Bone marrow (tissue), 2 donors: ENCODE data around the gene RUNX2.

ENCODE experiments used
- DNase-seq, 2 donors: peaks; one replicate each; lab custom pipeline; 2025; lab: John Stamatoyannopoulos, UW

The RUNX2 gene

DNA sequence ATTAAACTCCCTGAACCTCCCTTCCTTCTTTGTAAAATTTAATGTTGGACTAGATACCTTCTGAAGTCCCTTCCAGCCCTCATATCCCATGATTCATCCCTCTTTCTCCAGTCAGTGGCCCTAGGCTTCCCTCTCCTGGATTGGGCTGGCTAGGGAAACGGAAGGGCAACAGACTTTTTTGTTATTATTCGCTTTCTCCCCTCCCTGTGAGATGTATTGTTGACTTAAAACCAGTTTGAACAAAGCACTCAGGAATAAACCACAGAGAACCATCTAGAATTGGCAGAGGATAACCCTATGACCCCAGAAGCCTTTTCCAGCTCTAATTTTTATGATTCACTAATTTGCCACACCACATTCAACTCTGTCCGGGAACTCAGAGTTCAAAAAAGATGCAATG, 289.3 kb downstream of the RUNX2 start:
- DNase-seq = no peak

DNA sequence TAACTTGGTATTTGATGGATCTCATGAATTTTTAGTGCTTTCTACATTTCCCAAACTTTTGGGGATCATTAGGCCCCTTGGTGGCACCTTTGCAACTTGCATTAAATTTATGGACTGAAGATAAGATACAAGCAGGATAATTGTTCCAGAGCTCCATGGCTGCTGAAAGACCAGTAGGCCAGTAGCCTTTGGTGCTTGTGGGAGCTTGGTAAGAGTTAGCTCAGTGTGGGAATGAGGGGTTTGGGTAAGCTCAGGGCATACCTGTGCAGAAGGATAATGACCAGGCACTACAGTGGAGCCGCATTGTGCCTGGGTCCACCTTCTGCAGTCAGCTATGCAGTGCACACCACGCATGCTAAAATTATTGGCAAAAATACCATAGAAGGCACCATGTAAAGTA, 290.1 kb downstream of the RUNX2 start:
- no peak for DNase-seq

DNA sequence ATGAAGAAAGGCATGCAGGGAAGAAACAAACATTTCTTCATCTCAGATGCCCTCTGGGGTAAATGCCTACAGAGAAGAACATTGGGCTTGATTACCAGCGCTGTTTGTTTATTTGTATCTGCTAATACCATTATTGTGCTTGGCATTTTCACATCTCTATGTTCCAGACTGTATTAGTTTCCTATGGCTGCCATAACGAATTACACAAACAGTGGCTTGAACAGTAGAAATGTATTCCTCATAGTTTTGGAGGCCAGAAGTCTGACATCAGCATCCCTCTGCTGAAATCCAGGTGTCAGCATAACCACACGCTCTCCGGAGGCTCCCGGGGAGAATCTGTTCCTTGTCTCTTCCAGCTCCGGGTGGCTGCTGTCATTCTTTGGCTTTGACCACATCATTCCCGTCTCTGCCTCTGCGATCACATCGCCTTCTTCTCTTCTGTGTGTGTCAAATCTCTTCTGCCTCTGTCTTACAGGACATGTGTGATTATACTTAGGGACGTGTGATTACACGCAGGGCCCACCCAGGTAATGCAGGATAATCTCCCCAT, 291.2 kb downstream of the RUNX2 start:
- DNase-seq = no peak

DNA sequence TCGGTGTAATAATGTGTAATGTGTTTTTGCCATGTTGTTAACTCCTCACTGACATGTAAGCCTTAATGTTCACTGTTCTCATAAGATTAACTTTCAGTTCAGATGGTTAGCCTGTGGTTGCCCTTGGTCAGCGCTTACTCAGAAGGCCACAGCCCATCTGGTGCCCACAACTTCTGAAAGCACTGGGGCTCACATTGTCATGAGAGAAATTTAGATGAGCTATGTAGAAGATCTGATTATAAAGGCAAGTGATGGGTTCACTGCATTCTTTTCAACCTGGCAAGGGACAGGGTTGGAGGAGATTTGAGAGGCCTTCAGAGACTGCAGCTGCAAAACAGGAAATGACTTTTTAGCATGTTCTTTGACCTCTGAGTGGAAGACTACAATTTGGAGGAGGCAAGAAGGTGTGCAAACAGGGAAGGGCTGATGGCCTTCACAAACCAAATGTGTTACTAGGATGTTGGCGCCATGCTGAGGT, 291.9 kb downstream of the RUNX2 start:
- DNase-seq = no peak

DNA sequence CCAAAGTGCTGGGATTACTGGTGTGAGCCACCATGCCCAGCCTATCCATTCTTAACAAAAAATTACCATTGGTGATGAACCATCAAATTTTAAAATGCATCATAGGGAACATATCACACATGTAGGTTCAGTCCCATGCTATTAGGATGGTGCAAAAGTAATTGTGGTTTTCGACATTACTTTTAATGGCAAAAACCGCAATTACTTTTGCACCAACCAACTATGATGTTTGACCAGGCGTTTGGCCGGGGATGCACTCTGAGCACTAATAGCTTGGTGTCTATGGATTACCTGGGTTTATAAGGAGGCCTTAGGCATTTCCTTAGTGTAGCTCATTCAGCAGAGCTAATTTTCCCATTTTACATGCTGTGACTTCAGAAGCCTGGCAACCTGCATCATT, 296.1 kb downstream of the RUNX2 start:
- no peak for DNase-seq

DNA sequence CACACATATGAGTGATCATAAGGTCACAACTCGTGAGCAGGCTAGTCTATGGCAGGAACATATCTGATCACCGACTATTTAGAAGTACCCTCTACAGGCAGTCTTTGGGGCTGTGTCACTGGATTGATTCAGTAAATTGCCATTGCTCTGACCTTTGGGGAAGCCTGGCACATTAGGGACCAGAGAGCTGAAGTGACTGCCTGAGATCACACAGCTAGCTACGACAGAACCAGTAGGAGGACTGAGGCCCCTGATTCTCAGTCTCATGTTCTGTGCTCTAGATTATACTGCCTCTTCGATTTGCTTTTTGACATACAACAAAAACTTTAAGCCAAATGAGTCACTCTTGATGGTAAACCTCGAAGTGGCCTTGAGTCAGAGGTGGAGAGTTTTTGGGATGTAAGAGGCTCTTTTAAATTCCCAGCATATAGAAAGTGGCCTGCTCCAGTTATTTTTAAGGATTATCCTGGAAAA, 297.1 kb downstream of the RUNX2 start:
- DNase-seq = no peak

DNA sequence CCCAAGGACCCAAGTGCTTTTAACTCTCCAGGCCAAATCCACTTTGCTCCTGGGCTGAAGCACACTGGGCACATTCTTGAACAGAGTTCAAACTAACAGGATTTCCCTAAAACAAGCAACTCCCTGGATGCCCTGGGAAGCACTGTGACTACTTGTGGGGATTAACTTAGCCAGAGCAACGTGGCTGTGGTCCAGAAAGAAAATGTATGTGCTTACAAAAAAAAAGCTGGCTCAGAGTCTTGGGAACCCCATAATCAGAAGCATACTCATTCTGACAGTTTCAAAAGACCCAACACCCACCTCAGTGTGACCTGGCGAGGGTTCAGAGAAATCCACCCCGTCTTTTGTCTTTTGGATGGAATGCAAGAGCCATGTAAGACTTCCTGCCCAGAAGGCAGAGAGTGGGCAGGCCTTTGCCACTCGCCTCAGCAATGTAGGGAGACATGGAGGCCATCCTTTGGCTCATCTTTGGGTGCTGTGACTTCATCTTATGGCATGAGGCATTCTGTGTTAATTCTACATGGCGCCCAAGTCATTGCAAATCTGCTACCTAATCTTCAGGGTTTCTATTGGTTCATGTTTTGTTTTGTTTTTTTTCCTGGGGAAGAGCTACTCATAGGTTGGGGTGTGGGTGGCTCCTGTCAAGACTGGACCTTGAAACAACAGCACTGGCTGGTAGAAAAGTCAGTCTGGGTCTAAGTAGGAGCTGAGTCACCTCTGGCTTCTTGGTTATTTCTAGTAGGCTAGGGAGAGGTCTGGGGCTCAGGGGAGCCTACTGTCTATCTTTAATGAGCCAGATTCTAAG, 298.2 kb downstream of the RUNX2 start:
- no peak for DNase-seq

DNA sequence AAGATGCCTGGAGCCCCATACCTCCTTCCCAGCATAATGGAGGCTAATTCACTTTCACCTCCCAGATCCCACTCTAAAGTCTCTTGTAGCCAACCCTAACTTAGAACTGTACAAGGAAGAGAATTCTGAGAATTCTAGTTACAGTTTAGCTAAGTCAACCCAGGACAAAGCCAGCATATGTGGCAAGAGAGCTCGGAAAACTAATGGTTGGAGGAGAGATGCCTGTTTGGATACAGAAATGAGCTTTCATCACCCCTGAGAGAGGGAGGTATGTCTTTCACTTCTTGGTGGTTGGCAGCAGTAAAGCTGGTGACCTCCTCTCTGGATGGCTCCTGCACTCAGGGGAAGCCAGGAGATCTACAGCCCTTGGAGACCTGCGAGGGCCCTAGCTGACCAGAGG, 302.2 kb downstream of the RUNX2 start:
- no peak for DNase-seq

DNA sequence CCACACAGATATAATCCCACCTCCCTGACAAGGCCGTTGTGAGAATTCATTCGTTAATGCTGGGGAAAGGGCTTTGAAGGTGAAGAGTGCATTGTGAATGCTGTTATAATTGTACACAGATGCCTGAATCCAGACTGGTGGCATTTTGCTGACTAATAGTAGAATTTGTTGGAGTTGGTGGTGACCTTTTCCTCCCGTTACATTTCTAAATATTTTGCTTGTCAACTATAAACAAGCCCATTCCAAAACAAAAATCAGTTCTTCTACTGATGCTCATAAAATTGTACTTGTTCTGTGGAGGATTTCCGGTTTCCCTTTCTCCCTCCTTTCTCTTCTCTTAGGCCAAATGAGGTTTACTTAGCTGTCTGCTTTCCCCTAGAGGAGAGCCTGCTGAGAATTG, 302.7 kb downstream of the RUNX2 start:
- DNase-seq = no peak

DNA sequence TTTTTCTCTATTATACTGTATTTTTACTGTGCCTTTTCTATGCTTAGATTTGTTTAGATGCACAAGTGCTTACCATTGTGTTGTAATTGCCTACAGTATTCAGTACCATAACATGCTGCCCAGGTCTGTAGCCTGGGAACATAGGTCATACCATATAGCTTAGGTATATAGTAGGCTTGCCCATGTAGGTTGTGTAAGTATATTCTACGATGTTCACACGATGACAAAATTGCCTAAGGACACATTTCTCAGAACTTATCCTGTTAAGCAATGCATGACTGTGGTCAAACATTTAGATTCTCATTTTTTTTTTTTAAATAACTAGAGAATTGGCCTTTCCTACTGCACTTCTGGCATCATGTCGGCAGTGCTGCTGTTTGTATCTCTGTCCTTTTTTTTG, 303.3 kb downstream of the RUNX2 start:
- no peak for DNase-seq

DNA sequence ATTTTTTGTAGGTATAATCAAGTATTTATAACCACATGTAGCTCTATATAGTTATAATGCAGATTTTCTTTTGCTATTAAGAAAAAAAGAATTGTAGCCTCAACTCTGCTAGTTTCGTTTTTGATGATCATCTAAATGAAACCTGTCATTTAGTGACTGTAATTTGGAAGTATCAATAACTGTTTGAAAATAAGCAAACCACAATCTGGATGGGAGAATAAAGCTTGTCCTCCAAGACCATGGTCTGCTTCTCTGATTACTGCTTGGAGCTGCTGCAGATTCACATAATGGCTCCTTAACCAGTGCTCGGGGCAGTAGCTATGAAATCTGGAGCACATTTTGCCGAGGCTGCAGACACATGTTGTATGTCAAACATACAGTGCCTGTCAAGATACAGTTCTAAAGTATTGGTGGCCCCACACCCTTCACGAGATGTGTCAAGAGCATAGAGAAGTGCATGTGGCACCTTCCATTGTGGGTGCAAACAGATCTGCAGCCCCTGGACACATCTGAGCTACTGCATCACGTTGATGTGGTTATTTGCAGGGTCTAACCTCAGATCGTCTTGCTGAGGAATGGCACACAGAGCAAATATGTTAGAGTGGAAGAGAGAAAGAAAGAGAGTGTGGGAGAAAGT, 305.3 kb downstream of the RUNX2 start:
- DNase-seq = no peak

DNA sequence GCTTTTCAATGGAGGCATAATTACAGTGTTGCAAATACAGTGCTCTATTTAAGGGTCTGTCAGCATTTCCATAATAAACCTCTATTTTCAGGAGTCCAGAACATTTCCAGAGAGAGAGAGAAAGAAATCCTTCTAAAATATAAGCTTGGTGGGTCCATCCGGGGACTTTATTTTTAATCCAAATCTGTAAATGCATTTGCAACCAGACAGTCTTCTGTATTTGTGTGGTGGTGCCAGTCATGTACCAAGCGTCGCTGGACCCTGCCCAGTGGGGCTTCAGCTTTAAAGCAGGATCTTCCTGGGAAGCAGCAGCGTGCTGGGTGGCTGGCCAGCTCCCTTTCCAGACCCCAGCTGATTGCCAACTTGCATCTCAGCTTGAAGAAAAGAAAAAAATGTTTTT, 306.1 kb downstream of the RUNX2 start:
- no peak for DNase-seq

DNA sequence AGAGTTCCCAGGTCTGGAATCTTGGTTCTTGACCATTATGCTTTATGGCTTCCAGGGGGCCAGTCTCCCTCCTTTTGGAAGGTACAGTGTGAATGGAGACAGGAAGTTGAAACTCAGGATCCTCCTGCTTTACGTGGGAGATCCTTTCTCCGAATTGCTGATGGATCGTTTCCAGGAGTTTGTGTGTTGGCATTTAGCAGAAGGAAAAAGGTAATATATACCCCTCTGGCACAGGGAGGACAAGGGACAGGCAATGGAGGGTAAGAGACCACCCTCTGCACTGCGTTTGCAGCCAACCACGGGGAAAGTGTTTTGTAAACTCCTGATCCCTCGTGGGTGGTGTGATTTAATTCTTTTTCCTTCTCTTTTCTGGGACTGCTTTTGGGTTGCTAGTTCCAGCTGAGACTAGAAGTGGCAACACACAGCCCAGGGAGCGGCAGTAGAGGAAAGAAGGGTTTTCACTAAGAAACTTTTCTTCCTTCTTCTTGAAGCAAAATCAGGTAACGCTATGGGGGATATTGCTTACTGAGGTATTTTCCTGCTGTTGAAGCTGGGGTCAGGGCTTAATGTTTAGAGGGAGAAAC, 307.2 kb downstream of the RUNX2 start:
- DNase-seq = no peak

DNA sequence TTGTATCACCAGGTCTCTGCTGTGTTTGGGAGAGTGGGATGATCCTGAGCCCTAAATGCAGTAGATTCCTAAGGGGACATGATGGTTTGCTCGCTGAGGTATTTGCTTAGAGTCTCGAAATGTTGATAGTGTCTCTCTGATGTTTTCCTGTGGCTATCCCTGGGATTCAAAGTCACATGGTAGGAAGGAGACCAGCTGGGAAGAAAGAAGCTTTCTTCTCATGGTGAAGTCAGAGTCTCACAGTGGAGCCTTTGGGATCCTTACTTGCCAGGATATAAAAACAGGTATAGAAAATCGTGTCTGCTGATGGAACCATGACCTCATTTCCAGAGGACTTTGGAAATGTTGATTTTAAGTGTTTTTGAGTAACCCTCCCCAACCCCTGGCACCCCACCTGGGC, 308.9 kb downstream of the RUNX2 start:
- DNase-seq = no peak

DNA sequence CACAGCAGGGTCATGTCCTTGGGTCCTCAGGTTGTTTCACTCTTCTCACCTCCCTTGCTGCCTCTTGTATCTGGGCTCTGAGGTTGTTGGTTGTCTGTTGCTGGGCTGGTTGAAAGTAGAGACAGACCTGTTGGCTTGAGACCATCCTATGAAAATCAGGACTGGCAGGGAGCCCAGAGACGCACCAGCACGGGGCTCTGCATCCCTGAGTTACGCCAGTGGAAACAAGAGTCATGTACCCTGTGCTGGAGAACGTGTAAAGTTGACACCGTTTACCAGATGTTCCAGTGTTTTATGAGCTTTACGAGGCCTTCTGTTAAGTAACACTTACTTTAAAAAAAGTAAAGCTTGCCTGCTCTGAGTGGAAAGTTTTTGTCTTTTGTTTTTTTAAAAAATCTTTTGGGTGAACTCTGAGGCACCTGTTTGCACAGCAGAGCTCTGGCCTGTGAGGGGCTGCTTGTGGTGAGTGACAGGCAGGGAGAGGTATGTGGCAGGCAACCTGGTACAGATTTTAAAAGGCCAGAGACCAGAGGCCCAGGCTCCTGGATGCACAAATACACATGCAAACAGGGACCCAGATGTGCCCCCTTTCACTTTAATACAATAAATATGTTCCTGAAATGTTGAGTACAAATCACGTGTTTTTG, 309.6 kb downstream of the RUNX2 start:
- DNase-seq = no peak

DNA sequence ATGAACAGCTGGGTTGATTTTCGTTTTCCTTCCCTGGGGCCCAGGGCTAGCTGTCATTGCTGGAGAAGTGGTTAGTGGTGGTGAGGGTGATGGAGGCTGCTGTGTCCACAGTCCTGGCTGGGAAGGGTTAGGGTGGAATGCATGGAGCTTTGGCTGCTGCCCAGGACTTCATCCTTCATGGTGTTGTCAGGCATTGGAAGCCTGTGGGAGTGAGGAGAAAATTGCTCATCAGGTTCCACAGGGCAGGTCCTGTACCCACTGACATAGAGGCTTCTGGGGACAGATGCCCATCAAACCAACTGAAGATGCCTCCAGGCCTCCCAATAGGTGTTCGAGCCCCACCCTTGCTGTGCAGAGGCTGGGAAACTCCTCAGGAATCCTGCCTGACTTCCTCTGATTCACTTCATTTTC, 312.0 kb downstream of the RUNX2 start:
- DNase-seq = no peak

DNA sequence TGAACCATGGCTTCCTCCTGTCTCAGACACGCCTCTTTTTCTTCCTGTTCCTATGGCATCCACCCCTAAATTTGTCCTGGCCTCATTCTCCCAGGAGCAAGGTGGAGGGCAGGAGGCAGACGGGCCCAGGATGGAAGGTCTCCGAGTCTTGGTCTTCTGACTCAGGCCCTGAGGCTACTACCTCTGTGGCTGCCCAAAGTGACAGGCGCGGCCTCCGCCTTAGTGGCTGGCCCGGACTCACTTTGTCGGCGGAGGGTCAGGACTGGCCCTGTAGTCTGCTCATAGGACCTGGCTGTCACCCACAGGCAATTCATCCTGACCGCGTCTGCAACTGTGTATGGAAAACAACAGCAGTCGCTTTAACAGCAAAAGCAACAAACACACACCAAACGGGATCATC, 312.7 kb downstream of the RUNX2 start:
- DNase-seq = no peak

DNA sequence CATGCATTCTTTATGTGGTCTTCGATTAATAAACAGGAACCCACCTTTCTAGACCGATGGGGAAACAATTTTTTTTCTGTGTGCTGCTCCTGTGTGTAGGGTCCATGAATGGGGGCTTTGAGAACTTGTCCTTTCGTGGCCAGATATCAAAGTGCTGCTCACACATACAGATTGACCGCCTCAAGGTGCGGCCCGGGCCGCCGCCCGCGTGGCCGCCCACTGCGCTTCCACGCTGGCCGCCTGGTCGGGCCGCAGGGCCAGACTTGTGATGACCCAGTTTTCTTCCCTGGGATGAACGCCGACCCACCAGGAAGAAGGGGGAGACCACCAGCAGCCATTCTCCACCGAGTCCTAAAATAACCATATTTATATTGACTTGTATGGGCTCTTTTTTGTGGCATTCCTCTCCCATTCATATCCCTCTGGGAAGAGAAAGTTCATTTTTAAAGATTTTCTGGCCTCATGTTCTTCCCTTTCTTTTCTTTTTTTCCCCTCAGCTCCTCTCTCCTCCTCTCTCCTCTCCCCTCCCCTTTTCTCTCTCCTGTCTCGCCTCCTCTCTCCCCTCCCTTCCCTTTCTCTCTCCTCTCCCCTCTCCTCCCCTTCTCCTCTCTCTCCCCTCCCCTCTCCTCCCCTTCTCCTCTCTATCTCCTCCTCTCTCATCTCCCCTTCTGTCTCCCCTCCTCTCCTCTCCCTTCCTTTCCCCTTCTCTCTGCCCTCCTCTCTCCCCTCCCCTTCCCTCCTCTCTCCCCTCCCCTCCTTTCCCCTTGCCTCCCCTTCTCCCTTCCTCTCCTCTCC, 314.4 kb downstream of the RUNX2 start:
- DNase-seq = no peak

DNA sequence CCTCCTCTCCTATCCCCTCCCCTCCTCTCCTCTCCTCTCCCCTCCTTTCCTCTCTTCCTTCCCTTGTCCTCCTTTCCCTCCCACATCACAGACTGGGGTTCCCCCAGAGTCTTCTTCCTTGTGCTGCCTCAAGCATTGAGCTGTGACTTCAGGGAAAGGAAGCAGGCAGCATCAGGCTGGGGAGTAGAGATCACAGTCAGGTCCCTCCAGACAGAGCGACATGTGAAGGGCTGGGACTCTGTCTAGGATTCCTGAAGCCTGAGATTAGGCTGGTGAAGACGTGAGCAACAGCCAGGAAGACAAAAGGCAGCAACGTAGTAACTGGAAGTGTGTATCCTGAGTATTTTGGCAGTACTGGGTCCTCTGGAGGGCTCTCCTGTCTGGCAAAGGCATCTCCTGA, 315.0 kb downstream of the RUNX2 start:
- DNase-seq = no peak

DNA sequence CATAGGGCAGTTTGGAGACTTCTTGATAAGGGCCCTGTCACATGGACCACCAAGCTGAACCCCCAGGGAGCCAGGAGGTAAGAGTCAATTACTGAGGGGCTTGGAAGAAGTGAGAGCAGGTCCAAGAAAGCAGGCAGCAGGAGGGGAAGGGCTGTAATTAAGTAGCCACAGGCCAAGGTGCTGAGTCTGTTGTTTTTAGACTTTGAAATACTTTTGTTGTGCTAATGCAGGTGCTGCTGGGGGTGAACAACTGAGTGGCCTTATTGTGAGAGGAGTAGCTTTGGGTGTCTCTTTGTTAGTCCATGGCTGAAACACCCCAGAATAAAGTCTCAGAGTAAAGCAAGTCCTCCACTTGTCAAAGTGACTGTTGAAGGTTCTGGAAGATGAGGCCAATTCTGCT, 316.6 kb downstream of the RUNX2 start:
- no peak for DNase-seq

DNA sequence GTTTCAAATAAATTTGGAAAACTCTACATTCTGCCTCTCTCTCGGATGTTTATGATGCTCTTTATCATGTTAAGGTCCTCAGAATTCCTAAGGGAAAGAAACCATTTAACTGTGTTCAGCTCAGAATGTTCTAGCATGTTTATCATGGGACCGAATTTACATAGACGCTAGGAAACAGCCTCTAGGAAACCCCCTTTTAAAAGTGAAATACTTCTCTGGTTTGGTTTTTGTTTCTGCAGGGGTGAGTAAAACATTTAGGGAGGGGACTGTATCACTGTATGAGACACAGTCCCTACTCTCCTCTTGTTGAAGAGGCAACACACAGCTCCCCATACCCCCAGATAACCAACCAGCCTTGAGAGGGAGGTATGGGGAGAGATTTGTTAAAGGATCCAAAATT, 317.2 kb downstream of the RUNX2 start:
- no peak for DNase-seq
